CD4-positive, CD25-positive, alpha-beta regulatory T cell (primary cell): ENCODE measurements around the gene FOXO3B. TPM values are rescaled to one million over a fixed set of nuclear protein-coding genes. Genes with fewer than 3 reads are reported as not detected.
"Not testable (repeated sequence)": the region's sequence is repeated elsewhere in the genome, so short reads cannot be mapped to it uniquely, and the experiment has no call there.

Experiments
- ATAC-seq, 2 donors: fragments of 150-1000 bp; cut with Tn5 transposase; one replicate each; pipeline ENCODE4 v1.10.0; 2021; ENCODE audit warnings: low read depth in 2 of 2, moderate number of reproducible peaks in 2 of 2, moderate library complexity in 1 of 2
- DNase-seq, 3 donors: peaks; one replicate each; pipeline versions ENCODE4 v3.0.0 to v3.0.0-alpha.2; 2012 to 2022; ENCODE audit warnings: mixed read lengths in 1 of 3
- H3K27ac ChIP-seq: one replicate; pipeline ENCODE4 v1.7.0; 2013; ENCODE audit warnings: mild to moderate bottlenecking, low read length; ENCODE audit not compliant: insufficient read depth, poor library complexity, severe bottlenecking
- H3K27me3 ChIP-seq: one replicate; pipeline ENCODE4 v1.7.0; 2013; ENCODE audit warnings: low read length; ENCODE audit not compliant: control insufficient read depth, insufficient read depth
- H3K36me3 ChIP-seq: one replicate; pipeline ENCODE4 v1.7.0; 2013; ENCODE audit warnings: mild to moderate bottlenecking, low read length, moderate library complexity; ENCODE audit not compliant: control insufficient read depth, insufficient read depth
- H3K4me1 ChIP-seq: 2 replicates; pipeline ENCODE4 v1.7.0; 2013; ENCODE audit warnings: mild to moderate bottlenecking, low read length; ENCODE audit not compliant: insufficient read depth, control insufficient read depth, poor library complexity, severe bottlenecking
- H3K4me3 ChIP-seq: one replicate; pipeline ENCODE4 v1.7.0; 2013; ENCODE audit warnings: low read depth, mild to moderate bottlenecking, low read length, moderate library complexity
- H3K9me3 ChIP-seq, 2 experiments: 1 replicate in 1 of 2; 2 replicates in 1 of 2; pipeline ENCODE4 v1.7.0; 2013; ENCODE audit warnings: low read length in 2 of 2, mild to moderate bottlenecking in 1 of 2, moderate library complexity in 1 of 2; ENCODE audit not compliant: control insufficient read depth in 2 of 2
- H3K27ac Mint-ChIP-seq, 3 donors: one replicate each; pipeline ENCODE4 v1.8.0; 2020 to 2022; ENCODE audit warnings: mild to moderate bottlenecking in 3 of 3, mixed read lengths in 3 of 3, moderate library complexity in 2 of 3
- H3K27me3 Mint-ChIP-seq: one replicate; pipeline ENCODE4 v1.8.0; 2022; ENCODE audit warnings: mild to moderate bottlenecking, mixed read lengths
- H3K36me3 Mint-ChIP-seq: one replicate; pipeline ENCODE4 v1.8.0; 2020; ENCODE audit warnings: mixed read lengths
- H3K4me1 Mint-ChIP-seq, 4 donors: one replicate each; pipeline ENCODE4 v1.8.0; 2020 to 2022; ENCODE audit warnings: mixed read lengths in 4 of 4, mild to moderate bottlenecking in 1 of 4
- H3K4me3 Mint-ChIP-seq, 4 donors: one replicate each; pipeline ENCODE4 v1.8.0; 2020 to 2022; ENCODE audit warnings: mild to moderate bottlenecking in 4 of 4, mixed read lengths in 4 of 4, moderate library complexity in 3 of 4
- H3K9me3 Mint-ChIP-seq, 7 donors: one replicate each; pipeline ENCODE4 v1.8.0; 2020 to 2022; ENCODE audit warnings: mixed read lengths in 7 of 7, mild to moderate bottlenecking in 3 of 7, moderate library complexity in 2 of 7
- polyA plus RNA-seq, 4 donors: library from polyadenylated mRNA; unstranded; fragments of 300-500 nt; fragmentation: Illumina TruSeq; gene quantifications; one replicate each; pipeline ENCODE4 v1.2.3, GENCODE V29; 2021
- total RNA-seq: library from RNA; stranded (reverse); gene quantifications from one replicate; pipeline ENCODE4 v1.2.3, GENCODE V29; 2022

FOXO3B gene
- total and polyA plus RNA-seq, 5 donors from 2014 or later, result 1.7 to 4.5 (median 2.2) TPM

- Mint-ChIP-seq H3K9me3 (peaks cover 0 to 18% (median 5%) of the 10 kb centered on the region in 7 donors), H3K36me3 (peaks cover 21% of the 10 kb centered on the region)
- H3K4me1 Mint-ChIP-seq, H3K4me3 ChIP-seq, DNase-seq, H3K4me1 ChIP-seq, H3K27ac Mint-ChIP-seq, H3K4me3 Mint-ChIP-seq, H3K27me3 ChIP-seq, ATAC-seq, H3K27ac ChIP-seq, H3K27me3 Mint-ChIP-seq, H3K36me3 ChIP-seq: not testable (repeated sequence)
- peaks cover 15 to 21% of the 10 kb centered on the region in 2 experiments for H3K9me3 ChIP-seq
These were observed 13.5 kb downstream of the FOXO3B start for GRCh38 chr17:18668625-18669024.

GRCh38 chr17:18667535-18667934 is 14.6 kb downstream of the FOXO3B start:
- H3K36me3 Mint-ChIP-seq, result peaks cover 19% of the 10 kb centered on the region
- H3K4me3 Mint-ChIP-seq, H3K27ac Mint-ChIP-seq, H3K27me3 Mint-ChIP-seq, DNase-seq, H3K4me1 ChIP-seq, H3K27ac ChIP-seq, H3K27me3 ChIP-seq, H3K36me3 ChIP-seq, ATAC-seq, H3K4me1 Mint-ChIP-seq, H3K4me3 ChIP-seq: not testable (repeated sequence)
- peaks cover 0 to 27% (median 11%) of the 10 kb centered on the region in 7 donors for H3K9me3 Mint-ChIP-seq
- H3K9me3 ChIP-seq, result peaks cover 17 to 32% of the 10 kb centered on the region in 2 experiments

GRCh38 chr17:18666326-18666725 is 15.8 kb downstream of the FOXO3B start:
- H3K27me3 Mint-ChIP-seq, H3K27ac Mint-ChIP-seq, H3K27me3 ChIP-seq, H3K4me3 Mint-ChIP-seq, H3K27ac ChIP-seq, H3K36me3 ChIP-seq, H3K4me1 Mint-ChIP-seq, ATAC-seq, H3K4me3 ChIP-seq, H3K4me1 ChIP-seq, DNase-seq: not testable (repeated sequence)
- Mint-ChIP-seq H3K9me3 (peaks cover 0 to 32% (median 13%) of the 10 kb centered on the region in 7 donors), H3K36me3 (peaks cover 15% of the 10 kb centered on the region)
- peaks cover 28 to 42% of the 10 kb centered on the region in 2 experiments for H3K9me3 ChIP-seq

- H3K4me1 ChIP-seq, H3K4me3 Mint-ChIP-seq, H3K27me3 Mint-ChIP-seq, H3K4me3 ChIP-seq, DNase-seq, H3K36me3 ChIP-seq, H3K27ac ChIP-seq, H3K4me1 Mint-ChIP-seq, H3K27me3 ChIP-seq, ATAC-seq, H3K36me3 Mint-ChIP-seq, H3K27ac Mint-ChIP-seq: not testable (repeated sequence)
- peaks cover 29 to 40% of the 10 kb centered on the region in 2 experiments for H3K9me3 ChIP-seq
- peaks cover 0 to 39% (median 9%) of the 10 kb centered on the region in 7 donors for H3K9me3 Mint-ChIP-seq
These were observed 20.0 kb downstream of the FOXO3B start for GRCh38 chr17:18661924-18662624.

GRCh38 chr17:18650094-18650493 is 32.0 kb downstream of the FOXO3B start:
- not testable (repeated sequence) for H3K36me3 Mint-ChIP-seq, H3K4me1 ChIP-seq, H3K27me3 ChIP-seq, H3K9me3 ChIP-seq, ATAC-seq, H3K27me3 Mint-ChIP-seq, H3K27ac Mint-ChIP-seq, H3K4me1 Mint-ChIP-seq, H3K27ac ChIP-seq, H3K36me3 ChIP-seq, H3K9me3 Mint-ChIP-seq, H3K4me3 Mint-ChIP-seq, H3K4me3 ChIP-seq, DNase-seq

- not testable (repeated sequence) for H3K27ac Mint-ChIP-seq, H3K36me3 Mint-ChIP-seq, H3K27me3 ChIP-seq, H3K9me3 ChIP-seq, H3K36me3 ChIP-seq, H3K4me1 Mint-ChIP-seq, H3K9me3 Mint-ChIP-seq, H3K27ac ChIP-seq, DNase-seq, H3K4me1 ChIP-seq, H3K4me3 ChIP-seq, ATAC-seq, H3K4me3 Mint-ChIP-seq, H3K27me3 Mint-ChIP-seq
These were observed 37.8 kb downstream of the FOXO3B start, which contains the start of gene TBC1D28 for GRCh38 chr17:18644291-18644690. TSS of gene TBC1D28 (minus strand) at chr17:18644391. CDS start at chr17:18641352, 3,039 bp downstream.

GRCh38 chr17:18643124-18643523 is 39.0 kb downstream of the FOXO3B start:
- not testable (repeated sequence) for H3K4me1 Mint-ChIP-seq, DNase-seq, H3K9me3 Mint-ChIP-seq, H3K27me3 ChIP-seq, H3K27me3 Mint-ChIP-seq, H3K4me1 ChIP-seq, H3K27ac ChIP-seq, H3K36me3 ChIP-seq, H3K27ac Mint-ChIP-seq, H3K36me3 Mint-ChIP-seq, ATAC-seq, H3K9me3 ChIP-seq, H3K4me3 Mint-ChIP-seq, H3K4me3 ChIP-seq

- not testable (repeated sequence) for H3K4me3 Mint-ChIP-seq
These were observed 43.8 kb downstream of the FOXO3B start for GRCh38 chr17:18638357-18638756.

More at GRCh38 chr17:18638357-18638756, 43.8 kb downstream of the FOXO3B start:
- H3K4me3 ChIP-seq, H3K27ac ChIP-seq, H3K4me1 Mint-ChIP-seq, H3K9me3 Mint-ChIP-seq, H3K27ac Mint-ChIP-seq, ATAC-seq, H3K4me1 ChIP-seq, DNase-seq, H3K9me3 ChIP-seq, H3K36me3 ChIP-seq, H3K36me3 Mint-ChIP-seq, H3K27me3 ChIP-seq: not testable (repeated sequence)
- H3K27me3 Mint-ChIP-seq, result peaks cover 26% of the 10 kb centered on the region
